GM19395 (cell line): ENCODE data around the gene DLEC1.
"Not testable (repeated sequence)": the region's sequence is repeated elsewhere in the genome, so short reads cannot be mapped to it uniquely, and the experiment has no call there.

Source experiments
- ATAC-seq: cut with Tn5 transposase; IDR thresholded peaks from one replicate; pipeline ENCODE4 v1.9.1; 2021; ENCODE audit warnings: mild to moderate bottlenecking, moderate library complexity; ENCODE audit not compliant: unreplicated experiment

DLEC1 gene

GRCh38 chr3:38083871-38084333 is 44.9 kb downstream of the DLEC1 start:
- no peak for ATAC-seq

DNA sequence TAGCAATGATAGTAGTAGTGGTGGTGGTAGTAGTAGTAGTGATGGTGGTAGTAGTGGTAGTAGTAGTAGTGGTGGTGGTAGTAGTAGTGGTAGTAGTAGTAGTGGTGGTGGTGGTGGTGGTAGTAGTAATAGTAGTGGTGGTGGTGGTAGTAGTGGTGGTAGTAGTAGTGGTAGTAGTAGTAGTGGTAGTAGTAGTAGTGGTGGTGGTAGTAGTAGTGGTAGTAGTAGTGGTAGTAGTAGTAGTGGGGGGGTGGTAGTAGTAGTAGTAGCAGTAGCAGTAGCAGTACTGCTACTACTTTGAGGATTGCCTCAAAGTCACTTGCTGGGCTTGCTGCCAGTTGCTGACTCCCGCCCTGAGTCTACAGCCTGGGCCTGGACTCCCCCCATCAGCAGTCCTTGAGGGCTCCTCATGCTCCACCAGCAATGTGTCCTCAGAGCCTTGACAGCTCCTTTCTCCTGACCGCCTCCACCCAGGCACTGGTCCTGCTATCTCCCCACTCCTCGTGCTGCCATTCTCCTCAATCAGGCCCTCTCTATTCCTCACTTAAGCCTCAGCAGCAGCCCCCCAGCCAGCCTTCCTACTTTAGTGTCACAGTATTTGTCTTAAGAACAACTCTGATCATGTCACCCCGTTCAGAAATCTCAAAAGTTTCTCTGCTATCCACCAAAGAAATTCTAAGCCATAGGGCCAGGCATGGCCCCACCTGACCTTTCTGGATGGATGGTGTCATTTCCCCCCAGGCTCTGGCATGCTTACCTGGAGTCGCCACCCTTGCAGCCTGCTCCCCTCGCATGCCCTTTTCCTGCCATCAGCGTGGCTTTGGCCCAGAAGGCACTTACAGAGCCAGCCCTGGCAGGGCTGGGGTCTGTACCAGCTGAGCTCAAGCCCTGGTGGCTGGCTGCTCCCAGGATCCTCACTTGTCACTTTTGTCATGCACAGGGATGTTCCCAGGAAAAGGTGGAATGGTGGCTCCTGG is 45.6 kb downstream of the DLEC1 start:
- ATAC-seq, result no peak

DNA sequence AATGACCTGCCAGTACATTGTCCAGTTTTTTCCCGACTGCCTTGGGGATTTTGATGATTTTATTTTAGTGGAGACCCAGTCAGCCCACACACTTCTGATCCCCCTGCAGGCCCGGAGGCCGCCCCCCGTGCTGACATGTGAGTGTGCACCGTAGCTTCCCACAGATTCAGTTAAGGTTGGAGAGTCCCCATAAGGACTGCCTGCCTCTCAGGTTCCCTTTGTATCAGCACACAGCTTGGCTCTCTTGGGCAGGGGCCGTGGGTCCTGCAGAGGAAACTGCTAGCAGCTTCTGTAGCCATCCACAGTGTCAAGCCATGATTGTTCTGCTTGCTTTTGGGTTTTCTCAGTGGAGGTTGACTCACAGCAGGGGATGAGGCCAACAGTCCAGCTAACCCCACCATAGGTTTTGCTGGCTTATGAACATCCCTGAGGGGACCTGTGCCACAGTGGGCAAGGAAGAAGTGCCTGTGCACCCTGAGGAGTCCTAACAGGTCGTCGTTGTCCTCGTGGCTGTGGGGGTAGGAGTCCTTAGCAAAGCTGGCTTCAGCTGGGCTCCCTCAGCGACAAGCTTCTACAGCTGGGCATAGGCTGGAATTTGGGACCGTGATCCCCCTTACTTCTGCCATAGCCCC is 46.4 kb downstream of the DLEC1 start:
- ATAC-seq, result no peak

- no peak for ATAC-seq
Observed at GRCh38 chr3:38085943-38086324, 46.9 kb downstream of the DLEC1 start.

DNA sequence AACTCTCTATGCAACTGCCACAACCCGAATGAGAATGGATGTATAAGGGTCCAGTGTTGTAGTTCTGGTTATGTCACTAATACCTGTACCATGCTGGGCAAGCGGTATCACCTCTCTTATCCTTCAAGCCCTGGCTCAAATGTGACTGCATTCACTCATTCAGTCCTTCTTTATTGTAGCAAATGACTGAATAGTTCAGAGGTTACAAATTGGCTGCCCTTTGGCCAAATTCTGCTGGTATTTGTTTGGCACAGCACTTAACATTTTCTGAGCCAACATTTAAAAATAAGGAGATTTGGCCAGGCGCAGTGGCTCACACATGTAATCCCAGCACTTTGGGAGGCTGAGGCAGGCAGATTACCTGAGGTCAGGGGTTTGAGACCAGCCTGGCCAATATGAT is 47.5 kb downstream of the DLEC1 start:
- no peak for ATAC-seq

DNA sequence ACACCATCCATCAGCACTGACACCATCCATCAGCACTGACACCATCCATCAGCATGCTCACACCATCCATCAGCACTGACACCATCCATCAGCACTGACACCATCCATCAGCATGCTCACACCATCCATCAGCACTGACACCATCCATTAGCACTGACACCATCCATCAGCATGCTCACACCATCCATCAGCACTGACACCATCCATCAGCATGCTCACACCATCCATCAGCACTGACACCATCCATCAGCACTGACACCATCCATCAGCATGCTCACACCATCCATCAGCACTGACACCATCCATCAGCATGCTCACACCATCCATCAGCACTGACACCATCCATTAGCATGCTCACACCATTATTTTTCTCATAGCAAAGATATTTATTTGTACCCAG is 48.3 kb downstream of the DLEC1 start:
- not testable (repeated sequence) for ATAC-seq

GRCh38 chr3:38088126-38089078 is 49.4 kb downstream of the DLEC1 start:
- ATAC-seq, result no peak

DNA sequence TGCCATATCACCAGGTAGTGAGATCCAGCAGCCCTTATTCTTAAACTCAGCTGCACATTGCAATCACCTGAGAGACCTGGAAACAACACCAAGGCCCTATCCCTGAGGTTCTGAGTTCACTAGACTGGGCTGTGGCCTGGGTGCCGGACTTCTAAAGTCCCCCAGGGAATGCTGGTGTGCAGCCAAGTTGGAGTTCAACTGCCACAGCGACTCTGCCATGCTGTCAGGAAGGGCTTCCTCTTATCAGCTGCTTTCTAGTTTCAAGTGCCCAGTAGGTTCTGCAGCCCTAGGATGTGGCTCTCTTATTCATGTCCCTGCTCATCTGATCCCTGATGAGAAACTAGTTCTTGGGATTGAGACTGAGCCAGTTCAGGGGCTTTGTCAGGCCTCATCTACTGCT is 50.2 kb downstream of the DLEC1 start:
- ATAC-seq, result no peak

GRCh38 chr3:38090453-38090852 is 51.4 kb downstream of the DLEC1 start:
- no peak for ATAC-seq

DNA sequence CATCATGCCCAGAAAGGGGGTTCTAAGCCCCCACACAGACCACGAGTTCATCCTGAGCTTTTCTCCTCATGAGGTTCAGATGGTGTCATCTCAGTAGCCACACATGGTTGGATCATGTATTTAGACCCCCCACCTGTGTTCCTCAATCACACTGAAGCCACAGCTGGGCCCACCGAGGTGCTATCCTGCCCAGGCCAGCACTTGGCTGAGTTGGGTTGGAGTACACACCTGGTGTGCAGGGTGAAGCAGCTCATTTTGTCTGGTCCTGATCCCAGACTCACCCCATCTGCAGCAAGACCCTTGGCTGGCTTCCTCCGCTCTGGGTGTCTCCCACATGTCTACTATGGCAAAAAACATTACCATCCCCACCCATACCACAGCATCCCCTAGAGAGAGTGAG is 56.0 kb downstream of the DLEC1 start:
- no peak for ATAC-seq

DNA sequence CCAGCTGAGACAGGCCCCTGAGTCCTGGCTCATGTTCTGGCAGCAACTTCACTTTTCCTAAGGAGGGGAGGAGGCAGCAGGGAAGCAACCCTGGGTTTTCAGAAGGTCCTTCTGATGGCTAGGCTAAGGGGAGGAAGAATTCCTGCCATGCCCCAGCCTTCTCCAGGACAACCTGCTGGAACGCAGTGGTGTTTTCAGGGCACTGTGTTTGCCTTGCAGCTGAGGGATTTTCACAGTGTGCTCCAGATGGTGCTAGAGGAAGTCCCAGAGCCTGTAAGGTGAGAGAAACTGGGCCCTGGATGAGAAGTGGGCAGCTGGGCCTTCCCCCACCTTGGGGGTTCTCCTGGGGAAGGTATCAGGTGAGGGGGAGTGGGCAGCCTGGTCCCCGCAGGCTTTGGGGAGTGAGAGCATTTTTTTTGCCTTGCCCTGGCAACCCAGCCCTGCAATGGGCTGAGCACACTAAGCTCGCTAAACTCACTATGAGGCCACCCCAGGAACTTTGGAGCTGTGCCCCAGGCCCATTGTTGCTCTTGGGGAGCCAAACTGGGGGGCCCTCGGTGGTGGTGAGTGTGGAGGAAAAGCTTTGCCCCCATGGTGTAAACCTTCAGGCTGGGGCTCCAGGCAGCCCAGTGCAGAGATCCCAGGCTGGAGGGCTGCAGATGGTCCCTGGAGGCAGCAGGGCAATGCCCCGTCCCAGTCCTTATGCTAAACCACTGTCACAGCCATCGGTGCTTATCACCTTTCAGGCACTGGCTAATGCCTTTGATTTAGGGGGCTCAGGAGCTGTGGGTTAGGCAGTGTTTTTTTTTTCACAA is 56.9 kb downstream of the DLEC1 start:
- ATAC-seq, result no peak

- no peak for ATAC-seq
Observed at GRCh38 chr3:38097446-38098375, 58.7 kb downstream of the DLEC1 start.

- no peak for ATAC-seq
Observed at GRCh38 chr3:38098376-38098723, 59.3 kb downstream of the DLEC1 start.

- ATAC-seq, result no peak
Observed at GRCh38 chr3:38099518-38099917, 60.5 kb downstream of the DLEC1 start.

DNA sequence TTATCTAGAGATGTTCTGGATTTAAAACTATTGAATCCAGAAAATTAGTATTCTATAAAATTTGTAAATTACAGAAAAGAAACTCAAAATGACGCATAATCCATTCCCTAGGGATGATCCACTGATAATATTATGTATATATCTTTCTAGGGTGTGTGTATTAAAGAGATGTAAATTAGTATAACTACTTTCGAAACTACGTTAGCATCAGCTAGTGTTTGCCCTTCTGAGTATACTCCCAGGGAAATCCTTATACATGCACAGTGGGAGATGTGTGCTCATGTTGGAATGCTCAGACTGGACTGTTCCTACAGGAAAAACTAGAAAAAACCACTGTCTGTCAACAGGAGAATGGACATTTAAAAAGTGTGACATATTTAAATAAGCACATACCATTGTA is 61.5 kb downstream of the DLEC1 start:
- no peak for ATAC-seq

- no peak for ATAC-seq
Observed at GRCh38 chr3:38101811-38102443, 62.9 kb downstream of the DLEC1 start.

- no peak for ATAC-seq
Observed at GRCh38 chr3:38102444-38102814, 63.4 kb downstream of the DLEC1 start.

GRCh38 chr3:38105525-38105924 is 66.5 kb downstream of the DLEC1 start:
- no peak for ATAC-seq
